H7 (cell line): ENCODE data around the gene ADA. TPM values are rescaled to one million over a fixed set of nuclear protein-coding genes. Genes with fewer than 3 reads are reported as not detected.
"Not testable (repeated sequence)": the region's sequence is repeated elsewhere in the genome, so short reads cannot be mapped to it uniquely, and the experiment has no call there.

Source experiments
- DNase-seq: peaks from one replicate; pipeline ENCODE4 v3.0.0; 2012
- H3K27me3 ChIP-seq: 2 replicates; pipeline ENCODE4 v1.6.0; 2011; ENCODE audit warnings: mild to moderate bottlenecking, low read length; ENCODE audit not compliant: control insufficient read depth, insufficient read depth
- H3K36me3 ChIP-seq: replicated peaks from 2 replicates; pipeline ENCODE4 v1.5.1; 2011; ENCODE audit warnings: low read length; ENCODE audit not compliant: control insufficient read depth, insufficient read depth
- H3K4me3 ChIP-seq: 2 replicates; pipeline ENCODE4 v1.5.1; 2011; ENCODE audit warnings: low read depth, mild to moderate bottlenecking, control low read depth, low read length, moderate library complexity; ENCODE audit not compliant: insufficient read depth
- total RNA-seq: library from RNA; depleted of rRNA; stranded (reverse); fragments of >200 nt; shearing (Covaris generic); gene quantifications from 2 replicates; pipeline ENCODE4 v1.2.3, GENCODE V29; 2014

ADA gene
- total RNA-seq, 1 experiment from 2014 or later: 14.9 TPM

- Histone ChIP-seq H3K36me3 (no peaks in the 10 kb centered on the region), H3K4me3 (no peak overlapping the region), H3K27me3 (no peaks in the 10 kb centered on the region)
- peak; percentile 60 for DNase-seq
Observed at GRCh38 chr20:44598423-44599305, 52.8 kb downstream of the ADA start.

- H3K36me3 ChIP-seq: no peaks in the 10 kb centered on the region
- H3K4me3 ChIP-seq: no peak overlapping the region
- no peaks in the 10 kb centered on the region for H3K27me3 ChIP-seq
- DNase-seq: no peak
Observed at GRCh38 chr20:44597930-44598329, 53.6 kb downstream of the ADA start.

- Histone ChIP-seq H3K4me3 (no peak overlapping the region), H3K36me3 (no peaks in the 10 kb centered on the region), H3K27me3 (no peaks in the 10 kb centered on the region)
- no peak for DNase-seq
Observed at GRCh38 chr20:44597516-44597915, 54.0 kb downstream of the ADA start.

- Histone ChIP-seq H3K36me3 (no peaks in the 10 kb centered on the region; the same call in 1 of the 2 replicates), H3K4me3 (no peak overlapping the region), H3K27me3 (no peaks in the 10 kb centered on the region)
- no peak for DNase-seq
Observed at GRCh38 chr20:44596876-44597275, 54.6 kb downstream of the ADA start.

- no peaks in the 10 kb centered on the region for H3K27me3 ChIP-seq
- no peaks in the 10 kb centered on the region; the same call in 1 of the 2 replicates for H3K36me3 ChIP-seq
- H3K4me3 ChIP-seq: no peak overlapping the region
- DNase-seq: no peak
Observed at GRCh38 chr20:44596010-44596409, 55.5 kb downstream of the ADA start.

GRCh38 chr20:44594730-44595129 lies 56.8 kb downstream of the ADA start:
- no peak overlapping the region for H3K4me3 ChIP-seq
- H3K27me3 ChIP-seq: no peaks in the 10 kb centered on the region
- H3K36me3 ChIP-seq: no peaks in the 10 kb centered on the region; the same call in 1 of the 2 replicates
- no peak for DNase-seq

GRCh38 chr20:44593751-44594150 lies 57.7 kb downstream of the ADA start:
- no peak overlapping the region for H3K4me3 ChIP-seq
- H3K27me3 ChIP-seq: no peaks in the 10 kb centered on the region
- no peak for DNase-seq
- no peaks in the 10 kb centered on the region; the same call in 1 of the 2 replicates for H3K36me3 ChIP-seq

- no peak for DNase-seq
- no peaks in the 10 kb centered on the region for H3K27me3 ChIP-seq
- no peak overlapping the region for H3K4me3 ChIP-seq
- H3K36me3 ChIP-seq: no peaks in the 10 kb centered on the region; the same call in 1 of the 2 replicates
Observed at GRCh38 chr20:44592366-44592765, 59.1 kb downstream of the ADA start.

- DNase-seq: no peak
- H3K4me3 ChIP-seq: no peak overlapping the region
- H3K27me3 ChIP-seq: no peaks in the 10 kb centered on the region
- H3K36me3 ChIP-seq: no peaks in the 10 kb centered on the region; the same call in 1 of the 2 replicates
Observed at GRCh38 chr20:44590980-44591778, 60.3 kb downstream of the ADA start.

- H3K36me3 ChIP-seq: no peaks in the 10 kb centered on the region; the same call in 1 of the 2 replicates
- DNase-seq: no peak
- no peak overlapping the region for H3K4me3 ChIP-seq
- no peaks in the 10 kb centered on the region for H3K27me3 ChIP-seq
Observed at GRCh38 chr20:44589537-44589936, 62.0 kb downstream of the ADA start.

- H3K27me3 ChIP-seq, H3K4me3 ChIP-seq, DNase-seq: not testable (repeated sequence)
Observed at GRCh38 chr20:44588321-44588720, 63.2 kb downstream of the ADA start.

GRCh38 chr20:44587035-44587980 lies 64.2 kb downstream of the ADA start:
- DNase-seq: no peak
- H3K4me3 ChIP-seq: no peak overlapping the region
- H3K36me3 ChIP-seq: no peaks in the 10 kb centered on the region; the same call in 1 of the 2 replicates
- H3K27me3 ChIP-seq: no peaks in the 10 kb centered on the region

More at GRCh38 chr20:44588321-44588720, 63.2 kb downstream of the ADA start:
- H3K36me3 ChIP-seq: not testable (repeated sequence)

GRCh38 chr20:44586289-44586911 lies 65.1 kb downstream of the ADA start:
- DNase-seq: no peak
- no peak overlapping the region for H3K4me3 ChIP-seq
- H3K27me3 ChIP-seq: no peaks in the 10 kb centered on the region
- H3K36me3 ChIP-seq: no peaks in the 10 kb centered on the region
